HepG2 (cell line): ENCODE results near the gene CALML6. TPM values are rescaled to one million over a fixed set of nuclear protein-coding genes. Genes with fewer than 3 reads are reported as not detected.

Experiments
- CCAR2 ChIP-seq: fragments of 200-400 bp; formaldehyde crosslinking; optimal IDR thresholded peaks from 2 replicates; pipeline ENCODE3; 2018; ENCODE audit warnings: low read depth, mild to moderate bottlenecking, low read length, moderate library complexity
- DNMT1 ChIP-seq: sonication (generic); formaldehyde crosslinking; IDR thresholded peaks from 2 replicates; pipeline ENCODE4 v1.5.1; 2020; ENCODE audit warnings: mild to moderate bottlenecking, missing genetic modification reagents
- DZIP1 ChIP-seq: sonication (generic); formaldehyde crosslinking; IDR thresholded peaks from 2 replicates; pipeline ENCODE4 v1.5.0; 2020; ENCODE audit warnings: mild to moderate bottlenecking, missing genetic modification reagents
- HINFP ChIP-seq: sonication (generic); formaldehyde crosslinking; IDR thresholded peaks from 2 replicates; pipeline ENCODE4 v1.4.0; 2020; ENCODE audit warnings: low read depth, mild to moderate bottlenecking, missing genetic modification reagents
- IRF9 ChIP-seq: sonication (generic); formaldehyde crosslinking; IDR thresholded peaks from 2 replicates; pipeline ENCODE4 v1.8.0; 2022; ENCODE audit warnings: missing genetic modification reagents, mild to moderate bottlenecking, borderline replicate concordance
- MEIS2 ChIP-seq: sonication (generic); formaldehyde crosslinking; IDR thresholded peaks from 2 replicates; pipeline ENCODE4 v1.9.0; 2021; ENCODE audit warnings: mild to moderate bottlenecking, missing genetic modification reagents
- NBN ChIP-seq: fragments of 450-650 bp; conservative IDR thresholded peaks from 2 replicates; pipeline ENCODE4 v1.6.1; 2017
- NFAT5 ChIP-seq: sonication (generic); formaldehyde crosslinking; IDR thresholded peaks from 2 replicates; pipeline ENCODE4 v1.4.0; 2020; ENCODE audit warnings: missing genetic modification reagents
- PHF20 ChIP-seq: sonication (generic); formaldehyde crosslinking; IDR thresholded peaks from 2 replicates; pipeline ENCODE4 v1.5.0; 2020; ENCODE audit warnings: mild to moderate bottlenecking, missing genetic modification reagents
- PRPF4 ChIP-seq: fragments of 200-400 bp; formaldehyde crosslinking; IDR thresholded peaks from 2 replicates; pipeline ENCODE4 v1.6.1; 2016; ENCODE audit warnings: low read length, low read depth; ENCODE audit not compliant: poor library complexity, severe bottlenecking
- RBFOX2 ChIP-seq: fragments of 200-400 bp; formaldehyde crosslinking; IDR thresholded peaks from 2 replicates; pipeline ENCODE4 v1.6.1; 2017; ENCODE audit warnings: low read depth, mild to moderate bottlenecking, low read length
- TEAD2 ChIP-seq: sonication (generic); formaldehyde crosslinking; IDR thresholded peaks from 2 replicates; pipeline ENCODE4 v1.9.0; 2021; ENCODE audit warnings: missing genetic modification reagents
- ZBTB38 ChIP-seq: sonication (generic); formaldehyde crosslinking; IDR thresholded peaks from 2 replicates; pipeline ENCODE4 v1.5.1; 2020; ENCODE audit warnings: mild to moderate bottlenecking, missing genetic modification reagents
- ZBTB49 ChIP-seq: sonication (generic); formaldehyde crosslinking; IDR thresholded peaks from 2 replicates; pipeline ENCODE4 v1.4.0; 2020; ENCODE audit warnings: missing genetic modification reagents, borderline replicate concordance
- polyA plus RNA-seq, 8 experiments: library from polyadenylated mRNA; depleted of rRNA in 3 of 8; stranded (reverse) in 7 of 8; unstranded in 1 of 8; fragments of >200 nt; fragmentation: Illumina TruSeq in 4 of 8; extraction: Trizol in 4 of 8; gene quantifications; 2 replicates each; pipeline versions ENCODE4 v1.2.1 to v1.2.3, GENCODE V29; 2011 to 2016; ENCODE audit warnings: low read depth in 4 of 8, missing spikeins in 1 of 8, mixed read lengths in 1 of 8; ENCODE audit not compliant: insufficient read depth in 1 of 8
- total RNA-seq, 5 experiments: library from RNA; depleted of rRNA; stranded (reverse); fragments of >200 nt; fragmentation: Illumina TruSeq; extraction: Trizol; gene quantifications; 2 replicates each; pipeline ENCODE4 v1.2.3, GENCODE V29; 2016; ENCODE audit warnings: low read depth in 1 of 5

The CALML6 gene
- total and polyA plus RNA-seq, 2 of the 13 experiments (the other 11 are each of a cell fraction or from before 2014, with no cell fraction given): 0.11 to 0.12 TPM

- TF ChIP-seq HINFP (CRISPR knock-in tag): 0 out of 2 replicates have a peak, but pooled peaks have one; percentile 4
- TF ChIP-seq ZBTB38 (CRISPR knock-in tag): peak; percentile 94
- TF ChIP-seq IRF9 (CRISPR knock-in tag): 0 out of 2 replicates have a peak, but pooled peaks have one; percentile 10
- 0 out of 2 replicates have a peak, but pooled peaks have one; percentile 3 for TF ChIP-seq MEIS2 (CRISPR knock-in tag)
- no peak for TF ChIP-seq CCAR2
- TF ChIP-seq TEAD2 (CRISPR knock-in tag): 0 out of 2 replicates have a peak, but pooled peaks have one; percentile 2
- no peak; the same call in 1 of the 2 replicates for TF ChIP-seq PHF20
- TF ChIP-seq RBFOX2: peak; percentile 63; the same call in 1 of the 2 replicates
- peak; percentile 54 for TF ChIP-seq PRPF4
- TF ChIP-seq NBN: no peak
- TF ChIP-seq DZIP1 (CRISPR knock-in tag): 0 out of 2 replicates have a peak, but pooled peaks have one; percentile 37
- TF ChIP-seq DNMT1: 0 out of 2 replicates have a peak, but pooled peaks have one; percentile 17
- TF ChIP-seq NFAT5 (CRISPR knock-in tag): 0 out of 2 replicates have a peak, but pooled peaks have one; percentile 31
- no peak for TF ChIP-seq ZBTB49 (CRISPR knock-in tag)
Observed at GRCh38 chr1:1941868-1942752, 27.1 kb downstream of the CALML6 start (continued).
